NCI-H748 treated with DMSO at 0.1 percent for 48 hours (cell line): ENCODE results near the gene TPSB2.

Experiments
- DNase-seq: peaks from one replicate; lab custom pipeline; 2025; lab: John Stamatoyannopoulos, UW

Gene TPSB2

DNA sequence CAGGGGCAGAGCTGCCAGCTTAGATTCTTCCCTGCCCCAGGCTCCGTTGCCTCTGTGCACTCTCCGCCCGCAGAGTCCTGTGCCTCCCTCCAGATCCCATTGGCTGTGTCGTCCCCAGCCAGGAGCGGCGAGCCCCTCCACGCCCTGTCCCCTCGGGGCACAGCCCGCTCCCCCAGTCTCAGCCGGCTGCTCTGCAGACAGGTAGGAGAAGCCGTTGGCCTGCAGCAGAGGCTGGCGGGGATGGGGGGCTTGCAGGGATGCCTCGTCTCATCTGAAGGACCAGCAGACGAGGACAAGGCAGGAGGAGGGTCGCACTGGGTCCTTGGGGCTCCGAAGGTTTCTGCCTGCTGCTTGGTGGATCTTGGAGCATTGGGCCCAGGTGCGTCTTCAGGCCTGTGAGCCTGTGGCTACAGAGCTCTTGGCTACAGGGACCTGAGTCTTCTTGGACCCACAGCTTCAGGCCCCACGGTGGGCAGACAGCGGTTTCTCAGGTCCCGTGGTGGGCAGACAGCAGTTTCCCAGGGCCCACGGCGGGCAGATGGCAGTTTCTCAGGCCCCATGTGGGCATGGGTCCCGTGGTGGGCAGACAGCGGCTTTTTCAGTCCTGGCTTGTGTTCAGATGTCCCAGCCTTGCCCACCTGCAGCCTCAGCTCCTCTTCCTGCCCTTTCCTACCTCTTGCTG is 10.9 kb downstream of the TPSB2 start:
- DNase-seq = no peak

DNA sequence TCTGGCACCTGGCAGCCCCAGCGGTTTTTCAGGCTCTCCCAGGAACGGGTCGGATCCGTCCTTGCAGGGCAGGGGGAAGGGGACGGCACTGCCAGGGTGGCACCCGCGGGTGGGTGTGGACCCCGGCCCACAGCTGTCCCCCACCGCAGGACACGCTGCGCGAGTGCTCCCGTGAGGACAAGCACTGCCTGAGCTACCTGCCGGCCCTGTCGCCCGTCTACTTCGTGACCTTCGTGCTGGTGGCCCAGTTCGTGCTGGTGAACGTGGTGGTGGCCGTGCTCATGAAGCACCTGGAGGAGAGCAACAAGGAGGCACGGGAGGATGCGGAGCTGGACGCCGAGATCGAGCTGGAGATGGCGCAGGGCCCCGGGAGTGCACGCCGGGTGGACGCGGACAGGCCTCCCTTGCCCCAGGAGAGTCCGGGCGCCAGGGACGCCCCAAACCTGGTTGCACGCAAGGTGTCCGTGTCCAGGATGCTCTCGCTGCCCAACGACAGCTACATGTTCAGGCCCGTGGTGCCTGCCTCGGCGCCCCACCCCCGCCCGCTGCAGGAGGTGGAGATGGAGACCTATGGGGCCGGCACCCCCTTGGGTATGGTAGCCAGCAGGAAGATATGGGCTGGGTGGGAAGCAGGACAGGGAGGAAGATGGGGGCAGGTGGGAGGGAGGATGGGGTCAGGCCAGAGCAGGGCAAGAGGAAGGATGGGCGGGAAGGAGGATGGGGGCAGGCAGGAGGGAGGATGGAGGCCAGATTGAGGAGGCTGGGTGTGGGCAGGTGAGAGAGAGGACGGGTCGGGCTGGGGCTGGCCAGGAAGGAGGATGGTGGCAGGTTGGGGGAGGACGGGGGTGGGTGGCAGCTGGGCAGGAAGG is 11.7 kb downstream of the TPSB2 start:
- DNase-seq = no peak

DNA sequence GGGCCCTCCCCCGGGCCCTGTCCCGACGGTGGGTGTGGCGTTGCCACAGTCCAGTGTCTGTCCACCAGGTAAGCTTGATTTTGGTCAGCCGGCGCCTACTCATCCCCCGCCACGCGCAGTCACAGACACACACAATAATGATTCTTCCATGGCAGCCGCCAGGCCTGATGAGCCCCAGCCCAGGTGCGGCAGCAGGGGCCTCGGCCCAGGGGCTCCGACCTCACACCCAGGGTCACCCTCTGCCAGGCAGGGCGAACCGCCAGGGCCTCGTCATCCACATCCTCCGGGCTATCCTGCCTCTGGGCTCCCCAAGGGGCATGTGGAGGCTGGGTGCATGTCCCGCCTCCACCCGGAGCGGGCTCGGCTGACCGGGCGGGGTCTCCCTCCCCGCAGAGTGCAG is 12.5 kb downstream of the TPSB2 start:
- no peak for DNase-seq

DNA sequence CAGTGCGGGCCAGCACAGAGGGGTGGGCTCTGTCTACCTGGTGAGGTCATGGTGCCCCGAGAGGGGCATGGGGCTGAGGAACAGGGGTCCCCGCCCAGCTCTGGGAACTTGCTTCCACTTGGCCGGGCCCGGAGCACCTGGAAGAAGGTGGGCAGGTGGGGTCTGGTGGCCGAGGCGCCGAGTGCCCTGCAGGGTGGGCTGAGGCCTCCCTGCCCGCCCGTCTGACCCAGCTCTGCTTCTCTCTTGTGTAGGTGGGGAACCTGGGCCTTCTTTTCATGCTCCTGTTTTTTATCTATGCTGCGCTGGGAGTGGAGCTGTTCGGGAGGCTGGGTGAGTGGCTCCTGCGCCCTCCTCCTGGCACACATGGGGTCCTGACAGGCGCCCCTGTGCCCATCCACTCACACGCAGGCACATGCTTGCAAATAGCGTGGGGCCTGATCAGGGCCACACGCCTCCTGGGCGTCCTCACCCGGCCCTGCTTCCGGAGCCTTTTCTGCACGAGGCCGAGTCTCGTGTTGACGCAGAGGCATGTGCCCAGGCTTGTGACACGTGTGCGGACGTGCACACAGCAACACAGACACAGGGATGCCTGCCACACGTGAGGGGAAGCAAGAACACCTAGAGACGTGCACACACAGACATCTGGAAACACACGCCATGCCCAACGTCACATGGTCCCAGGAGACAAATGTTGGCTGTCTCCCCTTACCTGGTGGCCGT is 13.1 kb downstream of the TPSB2 start:
- no peak for DNase-seq

DNA sequence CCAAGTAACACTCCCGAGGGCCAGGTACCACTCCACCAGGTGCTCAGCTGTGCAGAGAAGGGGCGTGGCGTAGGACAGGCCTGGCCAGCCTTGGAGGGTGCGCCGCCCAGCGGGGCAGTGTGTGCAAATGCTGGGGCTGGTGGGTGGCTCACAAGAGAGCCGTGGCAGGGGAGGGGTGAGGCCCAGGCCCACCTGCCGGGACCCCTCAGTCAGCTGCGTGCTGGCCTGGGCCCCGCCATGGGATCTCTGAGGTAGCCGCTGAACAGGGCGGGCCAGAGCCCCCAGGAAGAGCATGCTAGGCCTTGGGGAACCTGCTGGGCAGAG is 13.7 kb downstream of the TPSB2 start:
- no peak for DNase-seq

DNA sequence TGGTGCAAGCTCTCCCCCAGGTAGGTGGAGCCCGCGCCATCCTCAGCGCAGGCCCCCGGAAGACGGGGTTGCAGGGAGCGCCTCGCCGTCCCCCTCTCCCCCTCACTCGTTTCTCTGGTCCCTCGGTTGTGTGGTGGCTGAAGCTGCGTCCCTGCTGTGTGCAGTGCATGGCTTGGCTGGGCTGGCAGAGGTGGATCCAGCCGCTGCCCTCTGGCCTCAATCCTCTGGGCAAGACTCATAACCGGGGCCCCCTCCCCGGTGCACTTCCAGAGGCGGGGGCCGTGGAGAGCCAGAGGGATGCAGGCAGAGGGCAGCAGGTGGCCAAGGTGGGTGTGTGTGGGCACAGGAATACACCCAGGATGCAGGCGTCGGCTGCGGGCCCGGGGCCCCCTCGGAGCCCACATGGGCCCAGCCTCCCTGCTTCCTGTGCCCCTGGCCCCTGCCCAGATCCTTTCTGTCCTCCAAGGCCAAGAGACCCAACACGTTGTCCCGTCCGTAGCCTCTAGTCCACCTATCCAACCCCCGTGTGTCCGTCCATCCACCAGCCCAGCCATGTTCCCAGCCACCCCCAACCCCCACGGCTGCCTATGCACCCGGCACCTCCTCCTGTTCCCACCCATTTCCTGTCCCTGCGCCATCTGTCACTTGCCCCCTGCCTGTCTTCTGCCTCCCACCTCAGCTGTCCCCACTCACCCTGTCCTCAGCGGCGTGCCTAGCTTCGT is 14.2 kb downstream of the TPSB2 start:
- no peak for DNase-seq

DNA sequence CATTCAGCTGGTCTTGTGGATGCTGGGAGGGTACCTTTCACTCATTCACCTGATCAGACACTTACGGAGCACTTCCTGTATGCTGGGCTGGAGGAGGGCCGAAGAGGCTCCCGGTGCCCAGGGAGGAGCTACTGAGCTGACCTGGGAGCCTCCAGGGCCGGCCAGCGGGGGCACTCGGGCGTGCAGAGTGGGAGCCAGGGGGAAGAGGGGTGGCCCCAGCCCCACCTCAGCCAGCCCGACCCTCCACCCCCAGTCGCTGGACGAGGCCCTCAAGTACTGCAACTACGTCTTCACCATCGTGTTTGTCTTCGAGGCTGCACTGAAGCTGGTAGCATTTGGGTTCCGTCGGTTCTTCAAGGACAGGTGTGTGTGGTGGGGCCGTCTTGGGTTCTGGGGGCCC is 15.3 kb downstream of the TPSB2 start:
- no peak for DNase-seq

DNA sequence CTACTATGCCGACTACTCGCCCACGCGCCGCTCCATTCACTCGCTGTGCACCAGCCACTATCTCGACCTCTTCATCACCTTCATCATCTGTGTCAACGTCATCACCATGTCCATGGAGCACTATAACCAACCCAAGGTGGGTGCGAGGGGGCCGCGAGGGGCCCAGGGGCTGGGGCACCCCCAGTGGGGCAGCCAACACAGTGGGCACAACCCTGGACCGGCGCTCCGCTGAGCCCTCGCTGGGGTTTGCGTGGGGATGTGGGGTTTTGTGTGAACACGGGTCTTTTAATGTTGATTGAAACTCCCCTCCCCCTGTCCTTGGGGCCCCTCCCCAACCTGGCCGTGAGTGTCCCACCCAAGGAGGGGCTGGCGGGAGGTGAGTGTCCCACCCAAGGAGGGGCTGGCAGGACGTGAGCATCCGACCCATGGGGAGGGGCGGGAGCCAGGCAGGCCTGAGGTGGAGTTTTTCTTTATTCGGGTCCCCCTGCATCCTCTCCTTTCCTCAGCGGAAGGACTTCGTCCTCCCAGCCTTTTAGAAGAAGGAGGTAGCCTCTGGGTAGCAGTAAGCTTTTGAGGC is 16.1 kb downstream of the TPSB2 start:
- no peak for DNase-seq

DNA sequence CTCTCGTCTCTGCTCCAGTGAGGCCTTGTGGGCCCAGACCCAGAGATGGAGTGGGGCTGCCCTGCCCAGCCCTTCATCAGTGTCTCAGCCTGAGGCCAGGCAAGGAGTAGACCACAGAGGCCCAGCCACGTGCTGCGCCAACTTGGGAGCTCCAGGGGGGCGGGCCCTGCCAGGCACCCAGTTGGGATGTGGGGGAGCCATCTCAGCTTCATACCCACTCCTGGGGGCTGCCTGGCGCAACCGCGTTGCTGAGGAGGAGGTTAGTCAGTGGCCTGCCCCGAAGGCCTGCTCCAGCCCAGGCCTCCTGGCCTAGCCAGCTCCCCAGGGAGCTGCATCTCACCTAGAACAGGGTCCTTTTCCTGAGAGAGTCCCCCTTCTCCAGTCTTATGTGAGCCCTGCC is 16.8 kb downstream of the TPSB2 start:
- no peak for DNase-seq

DNA sequence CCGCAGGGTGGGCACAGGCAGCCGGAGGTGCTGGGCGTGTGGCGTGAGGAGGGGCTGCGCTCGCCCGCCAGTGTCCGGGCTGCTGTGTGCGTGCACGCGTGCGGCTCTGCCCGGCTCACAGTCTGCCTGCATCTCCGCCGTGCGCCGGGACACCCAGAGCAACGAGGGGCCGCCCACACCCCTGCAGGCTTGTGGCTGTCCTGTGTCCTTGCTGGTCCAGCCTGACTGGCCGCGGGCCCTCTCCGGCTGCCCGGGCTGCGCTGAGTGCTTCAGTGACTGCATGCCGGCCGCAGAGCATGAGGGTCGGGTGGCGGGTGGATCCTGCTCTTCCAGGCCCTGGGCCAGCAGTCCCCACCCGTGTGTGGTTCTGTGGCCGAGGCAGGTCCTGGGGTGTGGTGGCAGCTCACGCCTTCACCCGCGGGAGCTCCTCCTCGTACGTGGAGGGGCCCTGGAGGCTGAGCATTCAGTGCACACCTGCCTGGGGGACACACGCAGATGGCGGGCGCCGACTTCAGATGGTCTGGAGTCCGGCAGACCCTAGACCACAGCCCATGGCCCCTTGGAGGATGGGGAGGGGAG is 17.3 kb downstream of the TPSB2 start:
- DNase-seq = no peak

DNA sequence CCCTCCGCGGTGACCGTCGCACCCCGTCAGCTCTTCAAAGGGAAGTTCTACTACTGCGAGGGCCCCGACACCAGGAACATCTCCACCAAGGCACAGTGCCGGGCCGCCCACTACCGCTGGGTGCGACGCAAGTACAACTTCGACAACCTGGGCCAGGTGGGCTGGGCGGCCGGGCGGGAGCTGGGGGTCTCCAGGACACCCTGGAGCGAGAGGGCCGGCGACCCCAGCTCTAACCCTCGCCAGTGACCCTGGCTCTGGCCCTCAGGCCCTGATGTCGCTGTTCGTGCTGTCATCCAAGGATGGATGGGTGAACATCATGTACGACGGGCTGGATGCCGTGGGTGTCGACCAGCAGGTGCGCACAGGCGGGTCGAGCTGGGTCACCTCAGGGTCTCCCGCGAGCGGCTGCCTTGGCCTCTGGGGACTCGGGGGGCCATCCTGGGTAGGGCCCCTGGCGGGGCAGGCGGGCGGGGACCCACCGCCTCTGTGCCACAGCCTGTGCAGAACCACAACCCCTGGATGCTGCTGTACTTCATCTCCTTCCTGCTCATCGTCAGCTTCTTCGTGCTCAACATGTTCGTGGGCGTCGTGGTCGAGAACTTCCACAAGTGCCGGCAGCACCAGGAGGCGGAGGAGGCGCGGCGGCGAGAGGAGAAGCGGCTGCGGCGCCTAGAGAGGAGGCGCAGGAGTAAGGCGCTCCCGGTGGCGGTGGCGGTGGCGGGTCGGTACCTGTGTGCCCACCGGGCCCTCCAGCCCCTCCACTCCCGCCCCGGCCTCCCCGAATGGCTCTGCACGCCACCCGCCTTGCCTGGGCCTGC is 18.3 kb downstream of the TPSB2 start:
- no peak for DNase-seq

DNA sequence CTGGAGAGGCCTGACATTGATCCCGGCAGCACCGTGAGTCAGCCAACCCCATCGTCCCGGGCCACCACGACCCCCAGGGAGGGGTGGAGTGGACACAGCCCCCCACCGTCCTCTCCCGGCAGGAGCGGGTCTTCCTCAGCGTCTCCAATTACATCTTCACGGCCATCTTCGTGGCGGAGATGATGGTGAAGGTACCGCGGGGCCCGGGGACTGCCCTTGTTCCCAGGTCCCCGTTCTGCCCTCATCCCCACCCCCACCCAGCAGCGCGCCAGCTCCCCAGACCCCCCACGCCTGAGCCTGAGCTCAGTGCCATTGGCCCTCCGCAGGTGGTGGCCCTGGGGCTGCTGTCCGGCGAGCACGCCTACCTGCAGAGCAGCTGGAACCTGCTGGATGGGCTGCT is 19.5 kb downstream of the TPSB2 start:
- DNase-seq = no peak

DNA sequence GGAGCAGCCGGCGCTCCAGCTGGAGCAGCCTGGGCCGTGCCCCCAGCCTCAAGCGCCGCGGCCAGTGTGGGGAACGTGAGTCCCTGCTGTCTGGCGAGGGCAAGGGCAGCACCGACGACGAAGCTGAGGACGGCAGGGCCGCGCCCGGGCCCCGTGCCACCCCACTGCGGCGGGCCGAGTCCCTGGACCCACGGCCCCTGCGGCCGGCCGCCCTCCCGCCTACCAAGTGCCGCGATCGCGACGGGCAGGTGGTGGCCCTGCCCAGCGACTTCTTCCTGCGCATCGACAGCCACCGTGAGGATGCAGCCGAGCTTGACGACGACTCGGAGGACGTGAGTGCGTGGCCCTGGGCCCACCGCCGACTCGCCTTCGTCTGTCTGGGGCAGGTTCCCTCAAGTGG is 20.9 kb downstream of the TPSB2 start:
- DNase-seq = no peak

DNA sequence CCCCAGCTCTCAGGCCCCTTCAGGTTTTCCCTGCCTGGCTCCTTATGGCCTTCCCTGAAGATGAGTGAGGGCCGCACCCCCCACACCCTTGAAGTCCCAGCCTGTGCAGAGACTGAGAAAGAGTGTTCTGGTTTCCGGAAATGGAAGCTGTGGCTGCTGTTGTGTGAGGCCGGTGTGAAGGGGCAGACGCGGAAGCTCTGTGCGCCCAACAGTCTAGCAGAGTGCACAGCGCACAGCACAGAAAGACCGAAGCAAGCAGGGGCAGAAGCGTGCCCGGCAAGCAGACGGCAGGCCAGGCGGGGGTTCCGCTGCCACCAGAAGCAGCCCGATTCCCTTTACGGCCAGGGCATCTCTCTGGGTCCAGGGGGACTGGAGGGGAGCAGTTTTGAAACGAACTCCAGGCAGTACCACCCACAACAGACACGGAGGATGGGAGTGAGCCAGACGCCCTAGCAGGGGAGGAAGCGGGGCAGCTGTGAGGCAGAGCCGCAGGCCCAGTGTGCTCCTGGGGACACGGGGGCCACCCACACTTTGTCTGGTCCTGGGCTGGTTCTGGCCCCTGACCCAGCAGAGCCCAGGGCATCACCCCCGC is 21.6 kb downstream of the TPSB2 start:
- DNase-seq = no peak

DNA sequence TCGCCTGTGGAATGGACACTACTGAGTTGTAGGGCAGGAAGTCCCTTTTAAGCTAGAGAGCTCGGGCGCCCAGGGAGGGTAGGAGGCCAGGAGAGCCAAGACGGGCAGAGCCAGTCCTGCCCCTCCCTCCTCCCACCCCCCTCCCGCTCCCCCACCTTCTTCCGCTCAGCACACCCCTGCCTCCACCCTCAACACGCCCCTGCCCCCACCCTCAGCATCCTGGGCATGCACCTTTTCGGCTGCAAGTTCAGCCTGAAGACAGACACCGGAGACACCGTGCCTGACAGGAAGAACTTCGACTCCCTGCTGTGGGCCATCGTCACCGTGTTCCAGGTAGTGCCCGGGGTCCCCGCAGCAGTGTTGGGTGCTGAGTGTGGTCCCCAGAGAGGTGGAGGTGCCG is 23.2 kb downstream of the TPSB2 start:
- DNase-seq = no peak

DNA sequence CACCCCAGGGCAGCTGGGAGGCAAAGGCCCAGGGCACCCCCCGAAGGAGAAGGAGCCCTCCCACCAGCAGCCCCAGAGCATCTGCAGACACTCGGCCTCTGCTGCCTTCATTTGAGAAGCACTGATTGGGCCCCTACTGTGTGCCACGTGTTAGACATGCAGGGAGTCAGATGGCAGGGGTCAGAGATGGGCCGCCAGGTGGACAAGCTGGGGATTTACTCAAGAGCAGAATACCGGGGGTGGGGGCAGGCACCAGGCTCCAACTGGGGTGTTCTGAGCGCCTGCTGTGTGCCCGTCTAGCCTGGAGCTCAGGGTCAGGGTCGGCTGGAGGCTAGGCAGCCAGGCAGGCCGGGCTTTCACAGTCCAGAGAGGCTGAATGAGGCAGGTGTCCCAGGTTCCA is 23.7 kb downstream of the TPSB2 start:
- DNase-seq = no peak

DNA sequence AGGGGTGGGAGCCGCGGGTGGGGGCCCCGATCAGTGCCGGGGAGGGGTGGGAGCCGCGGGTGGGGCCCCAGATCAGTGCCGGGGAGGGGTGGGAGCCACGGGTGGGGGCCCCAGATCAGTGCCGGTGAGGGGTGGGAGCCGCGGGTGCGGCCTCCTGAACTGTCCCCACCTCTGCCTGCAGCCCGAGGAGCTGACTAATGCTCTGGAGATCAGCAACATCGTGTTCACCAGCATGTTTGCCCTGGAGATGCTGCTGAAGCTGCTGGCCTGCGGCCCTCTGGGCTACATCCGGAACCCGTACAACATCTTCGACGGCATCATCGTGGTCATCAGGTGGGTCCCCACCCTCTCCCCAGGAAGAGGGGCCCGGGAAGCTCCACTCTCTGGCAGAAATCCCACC is 25.1 kb downstream of the TPSB2 start:
- no peak for DNase-seq

DNA sequence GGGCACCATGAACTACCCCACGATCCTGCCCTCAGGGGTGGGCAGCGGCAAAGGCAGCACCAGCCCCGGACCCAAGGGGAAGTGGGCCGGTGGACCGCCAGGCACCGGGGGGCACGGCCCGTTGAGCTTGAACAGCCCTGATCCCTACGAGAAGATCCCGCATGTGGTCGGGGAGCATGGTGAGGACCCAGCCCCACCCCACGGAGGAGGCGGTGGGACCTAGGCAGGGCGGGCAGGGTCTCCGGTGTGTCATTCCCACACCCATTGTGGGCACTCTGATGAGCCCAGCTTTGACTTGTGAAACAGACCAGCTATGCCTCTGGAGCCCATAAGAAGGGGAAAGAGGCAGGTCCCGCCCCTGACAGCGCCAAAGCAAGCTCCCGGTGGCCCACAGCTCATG is 27.7 kb downstream of the TPSB2 start:
- no peak for DNase-seq

DNA sequence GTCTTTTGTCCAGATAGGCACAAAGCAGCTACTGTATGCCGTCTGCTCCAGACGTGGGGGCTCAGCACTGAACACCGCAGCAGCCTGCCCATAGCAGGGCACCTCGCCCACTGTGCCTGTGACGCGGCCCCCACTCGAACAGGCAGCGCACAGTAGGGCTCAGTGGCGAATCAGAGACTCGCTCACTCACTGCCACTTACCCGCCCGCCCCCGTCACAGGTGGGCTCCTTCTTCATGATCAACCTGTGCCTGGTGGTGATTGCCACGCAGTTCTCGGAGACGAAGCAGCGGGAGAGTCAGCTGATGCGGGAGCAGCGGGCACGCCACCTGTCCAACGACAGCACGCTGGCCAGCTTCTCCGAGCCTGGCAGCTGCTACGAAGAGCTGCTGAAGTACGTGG is 28.5 kb downstream of the TPSB2 start:
- DNase-seq = no peak

DNA sequence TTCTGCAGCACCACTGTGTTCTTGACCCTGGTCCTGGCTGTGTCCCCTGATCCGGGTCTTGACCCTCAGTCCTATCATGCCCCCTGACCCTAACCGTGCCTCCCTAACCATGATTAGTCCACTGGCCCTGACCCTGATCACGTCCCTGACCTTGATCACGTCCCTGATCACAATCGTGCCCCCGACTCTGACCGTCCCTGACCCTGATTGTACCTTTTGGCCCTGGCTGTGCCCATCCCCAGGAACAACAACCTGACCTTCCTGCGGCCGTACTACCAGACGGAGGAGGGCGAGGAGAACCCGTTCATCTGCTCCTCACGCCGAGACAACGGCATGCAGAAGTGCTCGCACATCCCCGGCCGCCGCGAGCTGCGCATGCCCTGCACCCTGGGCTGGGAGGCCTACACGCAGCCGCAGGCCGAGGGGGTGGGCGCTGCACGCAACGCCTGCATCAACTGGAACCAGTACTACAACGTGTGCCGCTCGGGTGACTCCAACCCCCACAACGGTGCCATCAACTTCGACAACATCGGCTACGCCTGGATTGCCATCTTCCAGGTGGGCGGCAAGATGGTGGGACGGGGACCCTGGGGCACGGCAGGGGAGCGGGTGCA is 29.9 kb downstream of the TPSB2 start:
- DNase-seq = no peak
